ENCODE data around the gene DCDC2C.

Gene DCDC2C

DNA sequence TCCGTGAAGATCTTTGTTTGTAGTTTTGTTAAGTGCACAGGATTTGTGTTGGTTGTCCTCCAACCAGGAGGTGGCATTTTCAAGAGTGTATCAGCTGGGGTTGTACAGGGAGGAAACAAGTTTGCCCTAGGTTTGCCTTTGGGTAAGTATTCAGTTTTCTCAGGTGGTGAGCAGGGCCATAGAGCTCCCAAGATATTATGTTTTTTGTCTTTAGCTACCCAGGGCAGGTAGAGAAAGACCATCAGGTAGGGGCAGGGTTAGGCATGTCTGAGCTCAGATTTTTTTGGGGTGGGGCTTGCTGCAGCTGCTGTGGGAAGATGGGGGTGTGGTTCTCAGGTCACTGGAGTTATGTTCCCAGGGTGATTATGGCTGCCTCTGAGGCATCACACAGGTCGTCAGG, 191.6 kb downstream of the DCDC2C start:
- Histone ChIP-seq H3K36me3 (ENCODE audit: insufficient read depth, low read length) (no peaks in the 10 kb centered on the region), H3K4me1 (ENCODE audit: insufficient read depth, low read length) (no peaks in the 10 kb centered on the region), H3K9me3 (ENCODE audit: control insufficient read depth, insufficient read depth, low read length) (no peaks in the 10 kb centered on the region; the same call in 1 of the 2 replicates), H3K9ac (ENCODE audit: low read depth, low read length) (no peak overlapping the region)
